Vagina (tissue), 2 donors: ENCODE data around the gene CRELD2.

Experiments
- POLR2A ChIP-seq, 2 donors: fragments of 450-650 bp; IDR thresholded peaks; one replicate each; pipeline ENCODE4 v1.6.1; 2017; ENCODE audit warnings: antibody characterized with exemption in 2 of 2, mild to moderate bottlenecking in 2 of 2, moderate library complexity in 2 of 2
- POLR2AphosphoS5 ChIP-seq, 2 donors: sonication (generic); formaldehyde crosslinking; IDR thresholded peaks; one replicate each; pipeline ENCODE4 v1.9.0; 2017; ENCODE audit warnings: antibody characterized with exemption in 2 of 2, mild to moderate bottlenecking in 2 of 2, low read depth in 1 of 2; ENCODE audit not compliant: insufficient read depth in 1 of 2

DNA sequence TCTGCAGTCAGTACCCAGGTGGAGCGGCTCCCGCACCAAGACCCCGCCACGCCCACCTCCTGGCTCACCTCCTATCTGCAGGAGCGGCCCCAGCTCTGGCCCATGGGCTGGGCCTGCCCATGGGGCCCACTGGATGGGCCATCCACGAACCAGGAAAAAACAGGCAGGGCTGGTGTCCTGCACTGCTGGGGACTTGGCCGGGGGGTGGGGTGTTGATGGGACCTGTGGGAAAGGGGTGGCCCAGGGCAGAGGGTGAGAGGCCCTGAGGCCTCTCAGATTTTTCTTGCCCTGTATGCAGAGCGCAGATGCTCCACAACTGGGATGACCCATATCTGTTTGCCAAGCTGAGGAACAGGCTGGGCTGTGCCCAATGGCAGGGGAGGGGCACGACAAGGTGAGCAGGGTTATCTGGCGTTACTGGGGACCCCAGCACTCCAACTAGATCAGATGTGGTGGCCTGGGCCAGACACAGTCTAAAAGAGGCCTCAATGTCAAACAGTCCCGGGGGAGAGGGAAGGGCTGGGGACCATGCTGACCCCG is 39.5 kb downstream of the CRELD2 start:
- no peak for TF ChIP-seq POLR2A (IDR thresholded peaks at IDR 0.05)
- no peak for TF ChIP-seq POLR2AphosphoS5 (IDR thresholded peaks at IDR 0.05; ENCODE audit: insufficient read depth in 1 of 2, low read depth in 1 of 2)
